Parathyroid adenoma (tissue), 2 donors: ENCODE results near the gene CCDC12.
A peak's percentile ranks its signal among the peaks of the same experiment; 100 is the strongest.
"Not testable (repeated sequence)": the region's sequence is repeated elsewhere in the genome, so short reads cannot be mapped to it uniquely, and the experiment has no call there.

Experiments
- H2AFZ ChIP-seq: fragments of 300-600 bp; sonication (generic); one replicate; pipeline ENCODE4 v1.7.0; 2017; ENCODE audit warnings: antibody characterized with exemption, mild to moderate bottlenecking
- H3K27ac ChIP-seq: fragments of 300-600 bp; sonication (generic); one replicate; pipeline ENCODE4 v1.7.0; 2017
- H3K27me3 ChIP-seq: fragments of 300-600 bp; sonication (generic); one replicate; pipeline ENCODE4 v1.7.0; 2017; ENCODE audit warnings: low read length; ENCODE audit not compliant: control insufficient read depth, insufficient read depth
- H3K36me3 ChIP-seq: fragments of 300-600 bp; sonication (generic); one replicate; pipeline ENCODE4 v1.7.0; 2017; ENCODE audit warnings: low read length; ENCODE audit not compliant: control insufficient read depth, insufficient read depth
- H3K4me1 ChIP-seq: fragments of 300-600 bp; sonication (generic); one replicate; pipeline ENCODE4 v1.7.0; 2017; ENCODE audit warnings: control low read depth
- H3K4me2 ChIP-seq: fragments of 300-600 bp; sonication (generic); one replicate; pipeline ENCODE4 v1.7.0; 2017; ENCODE audit warnings: low read length
- H3K4me3 ChIP-seq: fragments of 300-600 bp; sonication (generic); one replicate; pipeline ENCODE4 v1.7.0; 2017; ENCODE audit warnings: low read depth, low read length
- H3K79me2 ChIP-seq: fragments of 300-600 bp; sonication (generic); one replicate; pipeline ENCODE4 v1.7.0; 2017; ENCODE audit warnings: control low read depth
- H3K9ac ChIP-seq: fragments of 300-600 bp; sonication (generic); one replicate; pipeline ENCODE4 v1.7.0; 2017; ENCODE audit warnings: mild to moderate bottlenecking
- H3K9me3 ChIP-seq: fragments of 300-600 bp; sonication (generic); one replicate; pipeline ENCODE4 v1.7.0; 2017; ENCODE audit warnings: low read length; ENCODE audit not compliant: control insufficient read depth
- CTCF ChIP-seq: fragments of 300-600 bp; sonication (generic); IDR thresholded peaks from one replicate; pipeline ENCODE4 v1.7.0; 2017; ENCODE audit warnings: antibody characterized with exemption, mild to moderate bottlenecking
- donor health status: primary hyperparathyroidism.

CCDC12 gene

GRCh38 chr3:46970391-46971091 is 6.0 kb downstream of the CCDC12 start:
- peak overlapping the region; percentile 3 for H3K4me2 ChIP-seq
- peaks cover 80% of the 10 kb centered on the region for H3K79me2 ChIP-seq
- H3K9me3 ChIP-seq = no peaks in the 10 kb centered on the region
- H3K4me1 ChIP-seq = peaks cover 28% of the 10 kb centered on the region
- no peaks in the 10 kb centered on the region for H3K27me3 ChIP-seq
- peak overlapping the region; percentile 40 for H3K27ac ChIP-seq
- no peak overlapping the region for H2AFZ ChIP-seq
- TF ChIP-seq CTCF = no peak
- H3K4me3 ChIP-seq = no peak overlapping the region
- no peaks in the 10 kb centered on the region for H3K36me3 ChIP-seq
- H3K9ac ChIP-seq = no peak overlapping the region

GRCh38 chr3:46968783-46969428 is 7.6 kb downstream of the CCDC12 start:
- Histone ChIP-seq H3K4me3 (no peak overlapping the region), H3K9me3 (no peaks in the 10 kb centered on the region), H3K36me3 (no peaks in the 10 kb centered on the region), H3K4me2 (no peak overlapping the region), H2AFZ (no peak overlapping the region), H3K27me3 (no peaks in the 10 kb centered on the region), H3K27ac (no peak overlapping the region), H3K9ac (no peak overlapping the region), H3K79me2 (peaks cover 72% of the 10 kb centered on the region), H3K4me1 (peaks cover 32% of the 10 kb centered on the region)
- no peak for TF ChIP-seq CTCF

- H2AFZ ChIP-seq = no peak overlapping the region
- no peaks in the 10 kb centered on the region for H3K36me3 ChIP-seq
- H3K9ac ChIP-seq = no peak overlapping the region
- H3K27me3 ChIP-seq = no peaks in the 10 kb centered on the region
- H3K4me2 ChIP-seq = peak overlapping the region; percentile 0
- H3K4me3 ChIP-seq = no peak overlapping the region
- TF ChIP-seq CTCF = peak; percentile 6
- peak overlapping the region; percentile 21 for H3K27ac ChIP-seq
- H3K9me3 ChIP-seq = no peaks in the 10 kb centered on the region
- H3K4me1 ChIP-seq = peaks cover 36% of the 10 kb centered on the region
- H3K79me2 ChIP-seq = peaks cover 58% of the 10 kb centered on the region
Measured at GRCh38 chr3:46966811-46967210, 9.7 kb downstream of the CCDC12 start.

GRCh38 chr3:46965151-46965550 is 11.4 kb downstream of the CCDC12 start:
- H3K9me3 ChIP-seq = no peaks in the 10 kb centered on the region
- H3K27ac ChIP-seq = no peak overlapping the region
- no peaks in the 10 kb centered on the region for H3K27me3 ChIP-seq
- peaks cover 33% of the 10 kb centered on the region for H3K4me1 ChIP-seq
- H3K79me2 ChIP-seq = peaks cover 49% of the 10 kb centered on the region
- TF ChIP-seq CTCF = no peak
- no peak overlapping the region for H3K4me3 ChIP-seq
- no peak overlapping the region for H3K9ac ChIP-seq
- peak overlapping the region; percentile 2 for H3K4me2 ChIP-seq
- H3K36me3 ChIP-seq = no peaks in the 10 kb centered on the region
- H2AFZ ChIP-seq = no peak overlapping the region

- H3K4me1 ChIP-seq = peaks cover 44% of the 10 kb centered on the region
- not testable (repeated sequence) for H3K9me3 ChIP-seq, H3K36me3 ChIP-seq
Measured at GRCh38 chr3:46964038-46964590, 12.4 kb downstream of the CCDC12 start.

More at GRCh38 chr3:46964038-46964590, 12.4 kb downstream of the CCDC12 start:
- not testable (repeated sequence) for H3K27me3 ChIP-seq, H2AFZ ChIP-seq, H3K27ac ChIP-seq, H3K9ac ChIP-seq, H3K4me2 ChIP-seq, H3K4me3 ChIP-seq
- peaks cover 44% of the 10 kb centered on the region for H3K79me2 ChIP-seq
